HG02884 (cell line): ENCODE measurements around the gene ADAMTS7.
"Not testable (repeated sequence)": the region's sequence is repeated elsewhere in the genome, so short reads cannot be mapped to it uniquely, and the experiment has no call there.

ENCODE experiments used
- ATAC-seq: cut with Tn5 transposase; IDR thresholded peaks from one replicate; pipeline ENCODE4 v1.9.1; 2021; ENCODE audit warnings: mild to moderate bottlenecking, moderate library complexity; ENCODE audit not compliant: unreplicated experiment

The ADAMTS7 gene

DNA sequence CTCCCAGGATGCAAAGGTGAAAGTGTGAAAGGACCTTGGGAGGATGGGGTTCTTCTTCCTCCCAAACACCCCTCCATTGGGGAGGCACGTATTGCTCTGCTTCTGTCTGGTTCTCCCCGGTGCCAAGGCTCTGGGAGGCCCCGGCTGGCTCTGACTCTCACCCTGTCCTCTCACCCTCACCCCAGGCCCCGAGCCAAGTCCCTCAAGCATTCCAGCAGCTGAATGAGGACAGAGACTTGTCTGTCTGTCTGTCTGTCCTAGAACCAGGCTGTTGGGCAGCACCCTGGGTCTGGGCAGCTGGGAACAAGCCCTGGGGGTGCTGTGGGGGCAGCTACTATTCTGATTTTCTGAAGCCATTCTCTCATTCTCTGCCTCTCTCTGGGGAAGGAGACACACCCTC, 29.9 kb downstream of the ADAMTS7 start:
- not testable (repeated sequence) for ATAC-seq

- not testable (repeated sequence) for ATAC-seq
Measured at GRCh38 chr15:78779975-78780374, 31.3 kb downstream of the ADAMTS7 start.

GRCh38 chr15:78779176-78779785, 32.0 kb downstream of the ADAMTS7 start:
- ATAC-seq, result not testable (repeated sequence)

- ATAC-seq, result no peak
Measured at GRCh38 chr15:78778422-78778821, 32.8 kb downstream of the ADAMTS7 start.

- not testable (repeated sequence) for ATAC-seq
Measured at GRCh38 chr15:78777953-78778345, 33.3 kb downstream of the ADAMTS7 start.

GRCh38 chr15:78777290-78777952, 33.8 kb downstream of the ADAMTS7 start:
- not testable (repeated sequence) for ATAC-seq

DNA sequence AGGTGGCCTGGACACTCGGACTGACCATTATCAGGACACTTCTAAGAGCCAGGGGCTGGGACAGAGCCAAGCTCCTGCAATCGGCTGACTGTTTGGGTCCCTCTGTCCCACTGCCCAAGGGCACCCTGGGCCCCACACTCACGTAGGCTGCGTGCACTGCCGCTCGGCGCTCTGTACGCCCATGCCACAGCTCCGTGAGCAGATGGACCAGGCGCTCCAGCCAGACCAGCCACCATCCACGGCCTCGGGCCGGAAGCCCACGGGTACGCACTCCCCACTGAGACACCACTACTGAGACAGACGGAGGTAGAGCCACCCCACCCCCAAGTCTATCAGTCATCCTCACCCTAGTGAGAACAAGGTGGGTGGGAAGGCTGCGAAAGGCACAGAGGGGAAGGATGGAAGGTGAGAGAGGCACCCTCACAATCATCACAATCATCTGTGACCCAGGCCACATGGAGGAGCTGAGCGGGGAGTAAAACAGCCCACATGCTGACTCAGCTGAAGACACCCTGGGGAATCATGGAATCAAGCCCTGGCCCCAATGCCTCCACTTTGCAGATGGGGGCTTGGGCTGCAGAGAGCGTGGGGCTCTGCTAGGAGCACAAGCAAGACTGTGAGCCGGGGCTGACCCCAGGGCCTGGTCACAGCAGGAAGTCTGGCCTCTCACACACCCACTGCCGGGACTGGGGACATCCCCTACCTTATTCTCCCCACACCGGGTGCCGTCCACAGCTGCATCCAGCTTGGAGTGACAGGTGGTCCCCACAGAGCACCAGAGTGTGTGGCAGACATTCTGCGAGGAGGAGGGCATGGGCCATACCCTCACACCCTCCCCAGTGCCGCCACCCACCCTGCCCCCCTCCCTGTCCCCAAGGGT, 35.0 kb downstream of the ADAMTS7 start:
- not testable (repeated sequence) for ATAC-seq

DNA sequence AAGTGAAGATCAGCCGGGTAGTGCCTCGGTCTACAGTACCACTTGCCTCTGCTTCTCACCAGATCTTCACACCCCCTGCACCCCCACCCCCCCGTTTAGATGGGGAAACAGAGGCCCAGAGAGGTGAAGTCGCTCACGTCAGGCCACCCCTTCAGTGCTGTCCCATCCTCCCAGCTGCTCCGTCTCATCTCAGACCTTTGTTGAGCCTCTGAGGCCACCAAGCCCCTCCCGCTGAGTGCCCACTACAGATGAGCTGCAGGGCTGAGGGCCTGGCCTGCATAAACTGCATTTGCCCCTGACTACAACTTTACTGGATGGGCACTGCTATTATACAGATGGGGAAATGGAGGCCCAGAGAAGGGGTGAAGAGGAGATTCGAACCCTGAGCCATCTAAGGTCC, 35.8 kb downstream of the ADAMTS7 start:
- ATAC-seq, result no peak

DNA sequence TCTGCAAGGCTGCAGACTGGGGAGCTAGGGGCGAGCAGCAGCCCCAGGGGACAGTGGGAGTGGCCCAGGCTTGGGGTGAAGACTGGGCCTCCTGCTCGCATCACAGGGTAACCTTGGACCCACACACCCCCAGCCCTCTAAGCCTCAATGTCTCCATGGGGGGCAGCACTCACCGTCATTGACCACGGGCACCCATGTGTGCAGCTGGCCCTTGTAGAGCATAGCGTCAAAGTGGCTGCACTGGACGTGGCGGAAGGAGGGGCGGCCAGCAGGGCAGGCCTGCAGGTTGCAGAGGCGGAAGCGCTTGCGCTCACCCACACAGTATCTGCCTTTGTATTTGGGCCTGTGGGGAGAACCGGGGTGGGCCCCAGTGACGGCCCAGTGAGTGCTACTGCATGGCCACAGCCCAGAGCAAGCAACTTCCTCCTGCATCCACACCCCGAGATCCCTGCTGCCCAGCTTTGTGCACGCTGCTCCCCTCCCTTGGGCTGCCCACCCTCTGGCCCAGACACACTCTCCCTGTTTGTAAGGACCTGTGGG, 36.7 kb downstream of the ADAMTS7 start:
- not testable (repeated sequence) for ATAC-seq

DNA sequence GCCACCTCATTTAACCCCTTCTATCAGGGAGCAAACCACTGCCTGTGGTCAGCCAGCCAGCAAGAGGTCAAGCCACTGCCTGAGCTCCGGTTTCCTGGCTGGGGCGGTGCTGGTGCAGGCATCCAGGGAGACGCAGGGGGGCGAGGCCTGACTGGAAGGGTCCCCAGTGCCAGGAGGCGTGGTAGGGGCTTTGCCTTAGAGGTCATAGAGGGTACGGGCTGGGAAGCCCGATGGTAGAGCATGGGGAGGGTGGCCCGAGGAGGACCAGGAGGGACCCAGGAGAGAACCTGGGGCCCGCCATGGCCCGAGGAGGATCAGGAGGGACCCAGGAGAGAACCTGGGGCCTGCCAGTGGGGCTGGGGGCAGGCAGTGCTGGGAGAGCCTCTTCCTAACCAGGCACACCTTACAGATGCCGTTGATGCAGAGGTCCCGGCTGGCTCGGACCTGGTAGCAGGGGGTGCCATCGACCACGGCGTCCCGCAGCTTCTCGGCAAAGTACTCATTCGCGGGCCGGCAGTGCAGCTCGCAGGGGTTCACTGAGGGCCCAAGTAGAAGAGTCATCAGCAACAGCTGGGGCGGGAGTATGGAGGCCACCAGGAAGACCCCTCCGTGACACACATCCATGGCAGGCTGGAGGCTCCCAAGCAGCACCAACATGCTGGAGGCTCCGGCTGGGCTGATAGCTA, 37.4 kb downstream of the ADAMTS7 start:
- ATAC-seq, result not testable (repeated sequence)

- no peak for ATAC-seq
Measured at GRCh38 chr15:78772738-78773137, 38.5 kb downstream of the ADAMTS7 start.

- ATAC-seq, result not testable (repeated sequence)
Measured at GRCh38 chr15:78771436-78772000, 39.7 kb downstream of the ADAMTS7 start.

DNA sequence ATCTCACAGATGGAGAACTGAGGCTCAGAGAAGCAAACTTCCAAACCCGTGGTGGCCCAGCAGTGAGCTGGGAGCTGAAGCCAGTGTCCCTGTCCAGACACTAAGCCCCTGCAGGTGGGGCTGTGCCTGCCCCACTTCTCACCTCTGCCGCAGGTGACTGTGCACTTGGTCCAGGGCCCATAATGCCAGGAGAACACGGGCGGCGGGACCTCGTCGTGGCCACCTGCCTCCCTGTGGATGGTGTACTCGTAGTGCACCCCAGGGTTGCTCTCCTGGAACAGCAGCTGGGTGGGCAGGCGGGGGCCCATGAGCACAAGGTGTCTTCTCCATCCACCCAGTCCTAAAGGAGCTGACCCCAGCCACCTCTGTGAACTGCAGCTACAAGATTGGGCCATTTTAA, 40.2 kb downstream of the ADAMTS7 start:
- not testable (repeated sequence) for ATAC-seq

GRCh38 chr15:78769473-78770225, 41.6 kb downstream of the ADAMTS7 start:
- ATAC-seq, result not testable (repeated sequence)

DNA sequence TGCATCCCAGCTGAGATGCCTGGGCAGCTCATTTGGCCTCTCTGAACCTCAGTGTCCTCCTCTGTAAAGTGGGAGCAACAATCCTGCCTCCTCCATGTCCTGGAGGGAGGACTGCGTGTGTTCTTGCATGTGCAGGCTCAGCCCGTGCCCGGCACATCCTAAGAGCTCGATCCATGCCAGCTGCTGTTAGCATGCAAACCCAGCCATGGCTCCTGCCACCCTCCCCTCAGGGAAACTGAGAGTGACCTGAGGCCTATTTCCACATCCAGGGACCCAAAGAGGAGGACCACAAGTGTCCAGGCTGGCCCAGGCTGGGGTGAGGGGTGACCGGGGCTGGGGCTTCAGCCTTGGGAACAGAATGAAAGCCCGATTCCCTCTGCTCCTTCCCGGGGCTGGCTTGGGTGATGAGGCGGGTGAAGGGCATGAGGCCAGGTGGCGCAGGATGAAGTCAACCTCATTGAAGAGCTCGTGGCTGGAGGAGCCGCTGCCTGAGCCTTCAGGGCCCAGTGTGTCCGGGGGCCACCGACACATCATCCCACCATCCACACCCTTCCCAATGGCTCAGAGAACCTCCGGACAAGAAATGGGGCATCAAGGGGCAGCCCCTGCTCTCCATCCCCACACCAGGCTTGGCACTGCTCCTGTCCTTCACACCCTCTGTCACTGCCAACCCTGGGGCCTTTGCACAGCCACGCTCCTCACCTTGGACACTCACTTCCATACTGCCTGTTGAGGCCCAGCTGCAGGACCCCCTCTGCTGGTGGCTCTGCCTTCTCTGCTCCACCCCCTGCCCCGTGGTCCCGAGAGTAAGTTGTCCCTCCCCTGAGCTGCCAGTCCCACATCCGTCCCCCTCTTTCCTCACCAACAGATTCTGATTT, 42.5 kb downstream of the ADAMTS7 start:
- ATAC-seq, result no peak

- ATAC-seq, result no peak
Measured at GRCh38 chr15:78768096-78768495, 43.2 kb downstream of the ADAMTS7 start.

- no peak for ATAC-seq
Measured at GRCh38 chr15:78767331-78767951, 43.8 kb downstream of the ADAMTS7 start.

- not testable (repeated sequence) for ATAC-seq
Measured at GRCh38 chr15:78766641-78767071, 44.6 kb downstream of the ADAMTS7 start.
